Measurements from ENCODE around the gene ITPR2.
"Not testable (repeated sequence)": the region's sequence is repeated elsewhere in the genome, so short reads cannot be mapped to it uniquely, and the experiment has no call there.

The ITPR2 gene

GRCh38 chr12:26431211-26431610, 401.8 kb downstream of the ITPR2 start:
- DNase-seq = no peak

- not testable (repeated sequence) for DNase-seq
Measured at GRCh38 chr12:26430596-26430995, 402.4 kb downstream of the ITPR2 start.

GRCh38 chr12:26429070-26429691, 403.8 kb downstream of the ITPR2 start:
- DNase-seq = no peak

GRCh38 chr12:26428420-26428819, 404.6 kb downstream of the ITPR2 start:
- DNase-seq = no peak

- DNase-seq = no peak
Measured at GRCh38 chr12:26426652-26427051, 406.3 kb downstream of the ITPR2 start.

GRCh38 chr12:26425587-26426260, 407.3 kb downstream of the ITPR2 start:
- DNase-seq = no peak

GRCh38 chr12:26422839-26423398, 410.1 kb downstream of the ITPR2 start:
- no peak for DNase-seq

GRCh38 chr12:26416550-26416949, 416.4 kb downstream of the ITPR2 start:
- no peak for DNase-seq

GRCh38 chr12:26410689-26411088, 422.3 kb downstream of the ITPR2 start:
- DNase-seq = no peak

GRCh38 chr12:26406813-26407212, 426.2 kb downstream of the ITPR2 start:
- no peak for DNase-seq

- no peak for DNase-seq
Measured at GRCh38 chr12:26406391-26406790, 426.6 kb downstream of the ITPR2 start.

GRCh38 chr12:26403601-26404000, 429.4 kb downstream of the ITPR2 start:
- no peak for DNase-seq

- DNase-seq = no peak
Measured at GRCh38 chr12:26402648-26403047, 430.3 kb downstream of the ITPR2 start.

GRCh38 chr12:26401874-26402273, 431.1 kb downstream of the ITPR2 start:
- no peak for DNase-seq

GRCh38 chr12:26400627-26401026, 432.4 kb downstream of the ITPR2 start:
- DNase-seq = no peak

- no peak for DNase-seq
Measured at GRCh38 chr12:26399381-26399780, 433.6 kb downstream of the ITPR2 start.

- no peak for DNase-seq
Measured at GRCh38 chr12:26396402-26396801, 436.6 kb downstream of the ITPR2 start.

- no peak for DNase-seq
Measured at GRCh38 chr12:26389343-26389742, 443.7 kb downstream of the ITPR2 start.

- no peak for DNase-seq
Measured at GRCh38 chr12:26384536-26384935, 448.5 kb downstream of the ITPR2 start.

GRCh38 chr12:26383041-26383440, 450.0 kb downstream of the ITPR2 start:
- DNase-seq = no peak

GRCh38 chr12:26380897-26381296, 452.1 kb downstream of the ITPR2 start:
- no peak for DNase-seq

- no peak for DNase-seq
Measured at GRCh38 chr12:26379777-26380467, 453.1 kb downstream of the ITPR2 start.

GRCh38 chr12:26378711-26379110, 454.3 kb downstream of the ITPR2 start:
- no peak for DNase-seq

All from NCI-H1092 (cell line).